Trophoblast cell (in vitro differentiated cells and primary cell): Measurements from ENCODE around the gene EGFR.

ENCODE experiments used
- DNase-seq, 2 donors: peaks; one replicate each; pipeline ENCODE4 v3.0.0-alpha.2; 2016
- H2AFZ ChIP-seq: 2 replicates; pipeline ENCODE4 v1.6.1; 2013; ENCODE audit warnings: low read length, moderate library complexity, mild to moderate bottlenecking; ENCODE audit not compliant: insufficient read depth, poor library complexity
- H2AK5ac ChIP-seq: 2 replicates; pipeline ENCODE4 v1.6.1; 2013; ENCODE audit warnings: mild to moderate bottlenecking, low read length
- H2BK120ac ChIP-seq: 2 replicates; pipeline ENCODE4 v1.6.1; 2013; ENCODE audit warnings: low read length, mild to moderate bottlenecking, moderate library complexity; ENCODE audit not compliant: insufficient read depth, poor library complexity
- H2BK12ac ChIP-seq: 2 replicates; pipeline ENCODE4 v1.6.1; 2013; ENCODE audit warnings: mild to moderate bottlenecking, low read length, moderate library complexity
- H2BK5ac ChIP-seq: 2 replicates; pipeline ENCODE4 v1.6.1; 2013; ENCODE audit warnings: low read length, low read depth, moderate library complexity, mild to moderate bottlenecking; ENCODE audit not compliant: poor library complexity
- H3K14ac ChIP-seq: 2 replicates; pipeline ENCODE4 v1.6.1; 2013; ENCODE audit warnings: mild to moderate bottlenecking, low read length
- H3K18ac ChIP-seq: 2 replicates; pipeline ENCODE4 v1.6.1; 2013; ENCODE audit warnings: mild to moderate bottlenecking, low read length
- H3K23ac ChIP-seq: 2 replicates; pipeline ENCODE4 v1.6.1; 2013; ENCODE audit warnings: low read length
- H3K27ac ChIP-seq: 2 replicates; pipeline ENCODE4 v1.5.1; 2013; ENCODE audit warnings: low read depth, mild to moderate bottlenecking, inconsistent platforms, low read length, moderate library complexity
- H3K27me3 ChIP-seq: 2 replicates; pipeline ENCODE4 v1.6.1; 2013; ENCODE audit warnings: inconsistent platforms, mild to moderate bottlenecking, low read length, moderate library complexity; ENCODE audit not compliant: insufficient read depth
- H3K36me3 ChIP-seq, 2 experiments: 1 replicate in 1 of 2; 2 replicates in 1 of 2; pipeline ENCODE4 v1.6.1; 2013; ENCODE audit warnings: low read length in 2 of 2, mild to moderate bottlenecking in 2 of 2, moderate library complexity in 1 of 2; ENCODE audit not compliant: insufficient read depth in 2 of 2, control insufficient read depth in 1 of 2
- H3K4ac ChIP-seq: 2 replicates; pipeline ENCODE4 v1.6.1; 2013; ENCODE audit warnings: low read depth, mild to moderate bottlenecking, low read length, moderate library complexity
- H3K4me1 ChIP-seq, 2 experiments: 1 replicate in 1 of 2; 2 replicates in 1 of 2; pipeline ENCODE4 v1.6.1; 2013; ENCODE audit warnings: low read length in 2 of 2, mild to moderate bottlenecking in 2 of 2, moderate library complexity in 1 of 2; ENCODE audit not compliant: insufficient read depth in 2 of 2, control insufficient read depth in 1 of 2
- H3K4me2 ChIP-seq: 2 replicates; pipeline ENCODE4 v1.6.1; 2013; ENCODE audit warnings: inconsistent platforms, mild to moderate bottlenecking, low read length, moderate library complexity
- H3K4me3 ChIP-seq: 2 replicates; pipeline ENCODE4 v1.5.1; 2013; ENCODE audit warnings: mild to moderate bottlenecking, low read depth, low read length, inconsistent platforms
- H3K79me1 ChIP-seq: one replicate; pipeline ENCODE4 v1.6.1; 2013; ENCODE audit warnings: low read length
- H3K79me2 ChIP-seq: 2 replicates; pipeline ENCODE4 v1.6.1; 2013; ENCODE audit warnings: low read length, mild to moderate bottlenecking; ENCODE audit not compliant: control insufficient read depth, insufficient read depth, poor library complexity
- H3K9ac ChIP-seq: 2 replicates; pipeline ENCODE4 v1.6.1; 2013; ENCODE audit warnings: mild to moderate bottlenecking, low read length
- H3K9me3 ChIP-seq: 2 replicates; pipeline ENCODE4 v1.6.1; 2013; ENCODE audit warnings: low read depth, mild to moderate bottlenecking, control low read depth, inconsistent platforms, low read length; ENCODE audit not compliant: insufficient read depth
- H4K12ac ChIP-seq: 2 replicates; pipeline ENCODE4 v1.6.1; 2013; ENCODE audit warnings: low read depth, mild to moderate bottlenecking, low read length, moderate library complexity
- H4K8ac ChIP-seq: 2 replicates; pipeline ENCODE4 v1.6.1; 2013; ENCODE audit warnings: low read depth, mild to moderate bottlenecking, low read length, moderate library complexity
- H4K91ac ChIP-seq: one replicate; pipeline ENCODE4 v1.6.1; 2013; ENCODE audit warnings: low read depth, mild to moderate bottlenecking, low read length, moderate library complexity
- WGBS: extraction: QIAGEN DNeasy Blood & Tissue Kit; methylation state at CpG from one replicate; pipeline ENCODE4 v1.1.7; 2013; ENCODE audit warnings: missing lambda C conversion rate; ENCODE audit not compliant: insufficient read length, insufficient coverage; ENCODE audit errors: extremely low coverage; 5-methylcytosine and 5-hydroxymethylcytosine counted together

The EGFR gene

DNA sequence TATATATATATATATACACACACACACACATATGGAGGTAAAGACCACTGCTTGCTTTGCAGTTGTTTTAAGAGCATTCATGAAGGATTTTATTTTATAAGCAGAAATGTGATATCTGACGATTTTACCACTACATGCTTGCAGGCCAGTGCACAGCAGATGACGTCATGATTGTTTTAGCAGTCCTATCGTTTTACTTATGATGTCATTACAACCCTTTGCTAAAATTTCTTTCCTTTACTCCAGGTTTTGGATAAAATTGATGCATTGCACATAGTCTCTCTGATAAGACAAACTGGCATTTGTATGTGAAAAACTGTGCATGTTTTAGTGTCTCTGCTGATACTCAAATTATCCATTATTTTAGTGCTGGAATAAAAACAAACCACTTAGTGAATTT, 9.2 kb downstream of the EGFR start:
- no peak overlapping the region for H4K91ac ChIP-seq
- H3K4me2 ChIP-seq, result no peak overlapping the region
- no peak overlapping the region for H3K23ac ChIP-seq
- H3K79me2 ChIP-seq, result no peaks in the 10 kb centered on the region
- peaks cover 0 to 4% of the 10 kb centered on the region in 2 experiments for H3K36me3 ChIP-seq
- H3K18ac ChIP-seq, result no peak overlapping the region
- DNase-seq, result no peak
- H3K27me3 ChIP-seq, result no peaks in the 10 kb centered on the region
- no peak overlapping the region for H4K12ac ChIP-seq
- no peak overlapping the region for H3K14ac ChIP-seq
- H4K8ac ChIP-seq, result no peak overlapping the region
- peaks cover 2 to 5% of the 10 kb centered on the region in 2 experiments for H3K4me1 ChIP-seq
- no peak overlapping the region for H3K27ac ChIP-seq
- no peaks in the 10 kb centered on the region for H3K79me1 ChIP-seq
- H3K9ac ChIP-seq, result no peak overlapping the region
- no peak overlapping the region for H2BK120ac ChIP-seq
- H2BK5ac ChIP-seq, result no peak overlapping the region
- H2AK5ac ChIP-seq, result no peak overlapping the region
- no peak overlapping the region for H3K4ac ChIP-seq
- no peaks in the 10 kb centered on the region for H3K9me3 ChIP-seq
- H3K4me3 ChIP-seq, result no peak overlapping the region
- no peak overlapping the region for H2BK12ac ChIP-seq
- no CpG with 5 or more reads among the region's 3 CpGs for WGBS
- H2AFZ ChIP-seq, result no peak overlapping the region

DNA sequence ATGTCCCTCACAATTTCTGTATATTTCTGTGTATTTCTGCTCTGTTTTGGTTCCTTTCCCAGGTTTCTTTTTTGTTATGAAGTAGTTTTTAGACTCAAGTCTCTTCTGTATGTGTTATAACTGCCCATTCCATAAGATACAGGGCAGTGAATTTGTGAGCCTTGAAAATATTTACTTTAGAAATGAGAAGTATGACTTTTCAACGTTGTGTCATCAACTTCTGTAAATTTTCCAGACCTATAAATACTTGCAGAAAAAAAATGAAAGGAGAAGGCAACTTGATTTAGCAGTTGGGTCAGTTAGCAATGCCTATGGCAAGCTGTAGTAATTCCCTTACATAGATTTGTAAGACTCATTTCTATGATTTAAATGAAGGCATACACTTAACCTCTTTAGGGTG, 11.5 kb downstream of the EGFR start:
- Histone ChIP-seq H4K91ac (no peak overlapping the region), H3K18ac (no peak overlapping the region), H3K9ac (no peak overlapping the region), H2BK12ac (no peak overlapping the region), H2AFZ (no peak overlapping the region), H3K36me3 (peaks cover 0 to 3% of the 10 kb centered on the region in 2 experiments), H3K4ac (no peak overlapping the region), H3K23ac (no peak overlapping the region), H2BK120ac (no peak overlapping the region), H3K79me2 (no peaks in the 10 kb centered on the region), H3K79me1 (no peaks in the 10 kb centered on the region), H3K4me3 (no peak overlapping the region), H4K12ac (no peak overlapping the region), H3K4me2 (no peak overlapping the region), H2AK5ac (no peak overlapping the region), H3K14ac (no peak overlapping the region), H3K4me1 (peaks cover 2 to 5% of the 10 kb centered on the region in 2 experiments), H3K27me3 (no peaks in the 10 kb centered on the region), H2BK5ac (no peak overlapping the region), H4K8ac (no peak overlapping the region), H3K9me3 (no peaks in the 10 kb centered on the region), H3K27ac (no peak overlapping the region)
- WGBS, result no CpG with 5 or more reads among the region's 1 CpG
- DNase-seq, result peak in 1 of 2 donors; percentile 69

DNA sequence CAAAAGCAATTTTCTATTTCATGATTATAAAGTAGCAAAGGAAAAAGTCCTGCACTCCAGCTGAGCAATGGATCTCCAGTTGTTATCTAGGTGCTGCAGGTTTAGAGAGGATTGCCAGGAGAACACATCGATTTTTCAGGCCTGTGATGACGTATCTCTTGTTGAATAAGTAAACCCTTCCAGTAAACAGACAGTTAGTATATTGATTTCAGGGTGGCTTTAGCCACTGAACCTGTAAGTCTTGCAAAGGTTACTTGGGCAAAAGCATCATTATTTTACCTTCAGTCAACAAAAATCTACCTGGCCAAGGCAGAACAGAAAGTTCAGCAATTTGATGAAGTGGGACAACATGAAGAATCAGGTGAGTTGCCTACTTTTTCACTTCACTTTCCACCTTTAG, 12.3 kb downstream of the EGFR start:
- H3K79me1 ChIP-seq, result no peaks in the 10 kb centered on the region
- H4K12ac ChIP-seq, result no peak overlapping the region
- DNase-seq, result no peak
- no peak overlapping the region for H2BK120ac ChIP-seq
- no peak overlapping the region for H3K18ac ChIP-seq
- H4K8ac ChIP-seq, result no peak overlapping the region
- H2AK5ac ChIP-seq, result no peak overlapping the region
- H3K4ac ChIP-seq, result no peak overlapping the region
- H3K27me3 ChIP-seq, result no peaks in the 10 kb centered on the region
- no peak overlapping the region for H4K91ac ChIP-seq
- no peaks in the 10 kb centered on the region for H3K79me2 ChIP-seq
- no peak overlapping the region for H3K23ac ChIP-seq
- no peak overlapping the region for H3K4me3 ChIP-seq
- H3K27ac ChIP-seq, result no peak overlapping the region
- WGBS, result no CpG with 5 or more reads among the region's 2 CpGs
- H3K14ac ChIP-seq, result no peak overlapping the region
- H2BK12ac ChIP-seq, result no peak overlapping the region
- no peak overlapping the region for H3K4me2 ChIP-seq
- no peaks in the 10 kb centered on the region for H3K36me3 ChIP-seq
- H3K9ac ChIP-seq, result no peak overlapping the region
- peaks cover 2% of the 10 kb centered on the region in 2 experiments for H3K4me1 ChIP-seq
- H2AFZ ChIP-seq, result no peak overlapping the region
- H3K9me3 ChIP-seq, result no peaks in the 10 kb centered on the region
- H2BK5ac ChIP-seq, result no peak overlapping the region

DNA sequence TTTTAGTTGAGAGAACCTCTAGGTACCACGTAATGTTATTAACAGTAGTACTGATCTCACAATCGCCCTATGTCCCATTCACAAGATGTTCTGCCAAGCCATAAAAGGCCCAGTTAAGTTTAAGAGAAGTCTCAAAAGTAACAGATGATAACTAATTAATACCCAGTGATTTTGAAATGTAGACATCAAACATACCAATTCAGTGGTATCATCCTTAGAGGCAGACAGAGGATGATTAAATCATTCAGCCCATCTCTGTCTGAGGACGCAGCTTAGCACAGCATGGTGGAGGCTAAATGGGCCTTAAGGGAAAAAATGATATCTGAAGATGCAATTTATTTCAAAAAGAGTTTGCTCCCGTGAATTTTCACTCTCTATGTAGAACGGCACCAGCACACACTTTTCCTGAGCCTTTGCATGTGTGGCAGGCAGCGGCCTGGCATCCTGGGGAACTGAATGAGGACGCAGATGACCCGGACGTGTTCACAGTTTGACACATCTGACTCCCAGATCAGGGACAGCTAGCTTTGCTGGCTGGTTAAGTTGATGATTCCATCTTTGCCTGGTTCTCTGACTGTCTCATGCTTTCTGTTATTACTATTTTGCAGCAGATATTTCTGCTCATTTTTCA, 13.4 kb downstream of the EGFR start:
- Histone ChIP-seq H3K27me3 (no peaks in the 10 kb centered on the region), H3K9ac (no peak overlapping the region), H3K27ac (no peak overlapping the region), H3K4me3 (no peak overlapping the region), H3K14ac (no peak overlapping the region), H2BK5ac (no peak overlapping the region), H3K4me1 (no peaks in the 10 kb centered on the region), H2AFZ (no peak overlapping the region), H3K18ac (peak overlapping the region; percentile 59), H3K36me3 (no peaks in the 10 kb centered on the region), H2BK120ac (no peak overlapping the region), H2BK12ac (no peak overlapping the region), H3K79me2 (no peaks in the 10 kb centered on the region), H3K23ac (no peak overlapping the region), H3K4me2 (no peak overlapping the region), H4K8ac (no peak overlapping the region), H2AK5ac (no peak overlapping the region), H3K79me1 (no peaks in the 10 kb centered on the region), H4K12ac (no peak overlapping the region), H3K9me3 (no peaks in the 10 kb centered on the region), H3K4ac (peak overlapping the region; percentile 70), H4K91ac (no peak overlapping the region)
- no peak for DNase-seq
- no CpG with 5 or more reads among the region's 9 CpGs for WGBS
